Stimulated activated CD4-positive, alpha-beta T cell treated with anti-CD3 and anti-CD28 coated beads, Interleukin-12 subunit alpha, Interleukin-12 subunit beta, amount 100 ng/mL, for 24 hours (primary cell): ENCODE results near the gene FUT3.
"Not testable (repeated sequence)": the region's sequence is repeated elsewhere in the genome, so short reads cannot be mapped to it uniquely, and the experiment has no call there.

ENCODE experiments used
- DNase-seq, 2 experiments: peaks; one replicate each; pipeline ENCODE4 v3.0.0-alpha.2; 2020; ENCODE audit warnings: low read depth in 2 of 2

The FUT3 gene

GRCh38 chr19:5882421-5882968 lies 31.2 kb upstream of the FUT3 start:
- DNase-seq: no peak

- no peak for DNase-seq
Observed at GRCh38 chr19:5881543-5882299, 30.5 kb upstream of the FUT3 start.

GRCh38 chr19:5880604-5881078 lies 29.4 kb upstream of the FUT3 start:
- no peak for DNase-seq

- DNase-seq: no peak
Observed at GRCh38 chr19:5880196-5880595, 28.9 kb upstream of the FUT3 start.

- no peak for DNase-seq
Observed at GRCh38 chr19:5877882-5878281, 26.6 kb upstream of the FUT3 start.

- DNase-seq: no peak
Observed at GRCh38 chr19:5877427-5877826, 26.2 kb upstream of the FUT3 start.

GRCh38 chr19:5874496-5874895 lies 23.2 kb upstream of the FUT3 start:
- not testable (repeated sequence) for DNase-seq

- no peak for DNase-seq
Observed at GRCh38 chr19:5873617-5874199, 22.5 kb upstream of the FUT3 start.

GRCh38 chr19:5870986-5871394 lies 19.7 kb upstream of the FUT3 start:
- no peak for DNase-seq

GRCh38 chr19:5867201-5868136 lies 16.2 kb upstream of the FUT3 start:
- DNase-seq: no peak

- no peak for DNase-seq
Observed at GRCh38 chr19:5865772-5866171, 14.5 kb upstream of the FUT3 start.

GRCh38 chr19:5864725-5865486 lies 13.7 kb upstream of the FUT3 start:
- DNase-seq: no peak

GRCh38 chr19:5864013-5864720 lies 12.9 kb upstream of the FUT3 start:
- DNase-seq: no peak

- DNase-seq: no peak
Observed at GRCh38 chr19:5863030-5863665, 11.9 kb upstream of the FUT3 start.

GRCh38 chr19:5857203-5858081 lies 6.2 kb upstream of the FUT3 start:
- DNase-seq: no peak

- DNase-seq: not testable (repeated sequence)
Observed at GRCh38 chr19:5855151-5855550, 3.9 kb upstream of the FUT3 start.

- DNase-seq: not testable (repeated sequence)
Observed at GRCh38 chr19:5854121-5854520, 2.9 kb upstream of the FUT3 start.

- no peak for DNase-seq
Observed at GRCh38 chr19:5850743-5851293, 431 bp downstream of the FUT3 start.

- DNase-seq: no peak
Observed at GRCh38 chr19:5850189-5850588, 1.1 kb downstream of the FUT3 start.
